Measurements from ENCODE around the gene TAPT1. TPM values are rescaled to one million over a fixed set of nuclear protein-coding genes. Genes with fewer than 3 reads are reported as not detected.
A peak's percentile ranks its signal among the peaks of the same experiment; 100 is the strongest.

Gene TAPT1
- total and polyA plus RNA-seq, 9 of the 15 experiments (the other 6 are each of a cell fraction or from before 2014, with no cell fraction given): 1.6 to 36.7 (median 20.7) TPM

DNA sequence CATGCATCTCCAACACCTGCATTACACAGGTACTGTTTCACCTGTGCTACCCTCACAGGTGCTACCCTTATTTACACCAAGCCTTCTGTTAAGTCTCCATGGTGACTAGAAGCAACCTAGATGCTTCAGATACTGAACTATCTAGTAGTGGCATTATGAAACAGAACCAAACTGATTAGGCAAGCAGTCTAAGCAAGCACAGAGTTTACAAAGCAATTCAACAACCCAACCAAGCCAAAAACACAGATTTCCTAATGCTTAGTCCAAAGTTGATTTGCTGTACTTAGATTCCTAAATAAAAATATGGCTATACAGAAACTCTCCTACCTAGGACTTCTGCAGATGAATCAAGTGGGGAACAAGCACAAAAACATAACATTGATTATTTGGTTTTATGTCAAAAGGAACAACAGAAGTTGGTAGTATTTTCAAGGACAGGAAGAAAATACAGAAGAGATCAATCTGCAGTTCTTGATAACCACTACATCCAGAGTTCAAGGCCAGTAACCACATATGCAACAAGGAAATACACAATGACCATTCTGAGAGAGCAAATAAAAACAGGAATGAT lies 3.2 kb downstream of the TAPT1 start:
- peaks cover 95% of the 10 kb centered on the region for H3K79me2 ChIP-seq (ENCODE audit: control insufficient read depth, insufficient read depth, low read length)
- peaks cover 6 to 12% of the 10 kb centered on the region in 2 experiments; a peak in 3 of 5 replicates for H3K4me1 ChIP-seq (replicated peaks in 1 of 2; ENCODE audit: control insufficient read depth in 2 of 2, insufficient read depth in 2 of 2, low read length in 2 of 2)
- H3K9me3 ChIP-seq (replicated peaks; ENCODE audit: control insufficient read depth, insufficient read depth, low read depth, low read length): no peaks in the 10 kb centered on the region
- H4K20me1 ChIP-seq (replicated peaks; ENCODE audit: control insufficient read depth, insufficient read depth, low read length): peaks cover 12% of the 10 kb centered on the region; the same call in 1 of the 2 replicates
- ATAC-seq (no peak), DNase-seq (ENCODE audit: extremely low read depth in 1 of 4, low spot score in 3 of 4) (no peak), FAIRE-seq (no peak)
- no TSS peak for BruUV-seq (replicated peaks)
- H3K27ac ChIP-seq (ENCODE audit: extremely low read depth, low read depth, low read length): no peak overlapping the region
- H3K4me3 ChIP-seq: no peak overlapping the region; the same call in 1 of the 2 replicates
- ChIA-PET CTCF (ENCODE audit: low intra/inter-chr PET ratio) (no interaction called here), POLR2A (interaction anchor here (2.5 kb wide), 1 partner anchor 9 kb away, joined by 17 read pairs; no protein-coding TSS in a partner anchor)
- in situ Hi-C loops (cut with MboI) (no loop called here), intact Hi-C loops (cut with micrococcal nuclease) (loop anchor here (10.0 kb wide), 2 partner anchors 538 to 1218 kb away; partner anchors contain the start of genes CPEB2 and FAM200B)
- H3K9ac ChIP-seq (ENCODE audit: insufficient read depth in 1 of 2, low read depth in 2 of 2, low read length in 2 of 2): no peak overlapping the region
- H3K4me2 ChIP-seq (ENCODE audit: insufficient read depth, low read length): peak overlapping the region; percentile 19; the same call in 1 of the 2 replicates
- H3K9me1 ChIP-seq (ENCODE audit: control insufficient read depth, insufficient read depth, low read length): no peaks in the 10 kb centered on the region
- TF ChIP-seq TEAD1 (CRISPR knock-in tag; IDR thresholded peaks at IDR 0.05) (no peak), RFX1 (IDR thresholded peaks at IDR 0.05) (peak; percentile 42; the same call in 1 of the 2 replicates), KAT7 (CRISPR knock-in tag; IDR thresholded peaks at IDR 0.05; ENCODE audit: borderline replicate concordance) (no peak), RBM15 (IDR thresholded peaks at IDR 0.05; ENCODE audit: insufficient read depth, low read length) (no peak), PRPF4 (IDR thresholded peaks at IDR 0.05; ENCODE audit: insufficient read depth, low read depth, low read length, poor library complexity, severe bottlenecking) (no peak), TOE1 (IDR thresholded peaks at IDR 0.05; ENCODE audit: borderline replicate concordance) (no peak), TOE1 (CRISPR knock-in tag; IDR thresholded peaks at IDR 0.05; ENCODE audit: borderline replicate concordance, low read depth) (no peak), PRDM10 (IDR thresholded peaks at IDR 0.05; ENCODE audit: partially characterized antibody) (no peak), ZNF282 (CRISPR knock-in tag; IDR thresholded peaks at IDR 0.05) (no peak), CEBPG (CRISPR knock-in tag; IDR thresholded peaks at IDR 0.05) (no peak), CEBPG (tag; conservative IDR thresholded peaks at IDR 0.05 in 1 of 2, IDR thresholded peaks at IDR 0.05 in 1 of 2) (0 out of 4 replicates have a peak, but pooled peaks of 1 of the 2 experiments have one; percentile 9)
- TF ChIP-seq, protein P1, sequence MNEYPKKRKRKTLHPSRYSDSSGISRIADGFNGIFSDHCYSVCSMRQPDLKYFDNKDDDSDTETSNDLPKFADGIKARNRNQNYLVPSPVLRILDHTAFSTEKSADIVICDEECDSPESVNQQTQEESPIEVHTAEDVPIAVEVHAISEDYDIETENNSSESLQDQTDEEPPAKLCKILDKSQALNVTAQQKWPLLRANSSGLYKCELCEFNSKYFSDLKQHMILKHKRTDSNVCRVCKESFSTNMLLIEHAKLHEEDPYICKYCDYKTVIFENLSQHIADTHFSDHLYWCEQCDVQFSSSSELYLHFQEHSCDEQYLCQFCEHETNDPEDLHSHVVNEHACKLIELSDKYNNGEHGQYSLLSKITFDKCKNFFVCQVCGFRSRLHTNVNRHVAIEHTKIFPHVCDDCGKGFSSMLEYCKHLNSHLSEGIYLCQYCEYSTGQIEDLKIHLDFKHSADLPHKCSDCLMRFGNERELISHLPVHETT (CRISPR knock-in tag; conservative IDR thresholded peaks at IDR 0.05 in 1 of 2, IDR thresholded peaks at IDR 0.05 in 1 of 2): no peak
- TF ChIP-seq, protein P2, sequence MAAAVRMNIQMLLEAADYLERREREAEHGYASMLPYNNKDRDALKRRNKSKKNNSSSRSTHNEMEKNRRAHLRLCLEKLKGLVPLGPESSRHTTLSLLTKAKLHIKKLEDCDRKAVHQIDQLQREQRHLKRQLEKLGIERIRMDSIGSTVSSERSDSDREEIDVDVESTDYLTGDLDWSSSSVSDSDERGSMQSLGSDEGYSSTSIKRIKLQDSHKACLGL (CRISPR knock-in tag; IDR thresholded peaks at IDR 0.05; ENCODE audit: borderline replicate concordance, poor library complexity, severe bottlenecking): no peak
- H3K36me3 ChIP-seq (ENCODE audit: control insufficient read depth, insufficient read depth, low read length): peaks cover 14% of the 10 kb centered on the region; the same call in 1 of the 3 replicates
- no peaks in the 10 kb centered on the region for H3K27me3 ChIP-seq (ENCODE audit: control insufficient read depth in 2 of 2, insufficient read depth in 2 of 2, low read length in 2 of 2)
- no peak overlapping the region for H2AFZ ChIP-seq (ENCODE audit: low read depth, low read length)

Measured in K562 (cell line).